ENCODE results near the gene PTCHD1.

DNA sequence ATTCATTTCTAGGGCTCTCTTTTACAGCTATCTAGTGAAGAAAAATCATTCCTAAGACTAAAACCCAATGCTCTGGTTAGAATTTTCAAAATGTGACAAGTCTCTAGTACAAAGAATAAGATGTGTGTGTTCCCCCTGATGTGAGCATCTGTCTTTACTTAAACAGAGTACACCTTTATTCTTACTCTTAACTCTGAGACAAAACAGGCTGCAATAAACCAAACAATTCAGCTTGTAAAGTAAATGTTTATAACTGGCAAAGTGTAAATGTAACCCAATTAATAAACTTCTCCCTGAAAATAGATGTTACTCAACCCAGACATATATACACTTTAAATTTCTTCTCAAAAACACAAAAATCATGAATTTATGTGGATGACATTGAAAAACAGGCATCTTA, 51.6 kb downstream of the PTCHD1 start:
- TF ChIP-seq RCOR1 (IDR thresholded peaks at IDR 0.05; ENCODE audit: low read depth, low read length): no peak
- no peak for TF ChIP-seq CTCF (IDR thresholded peaks at IDR 0.05)
- no peak for TF ChIP-seq ELK1 (IDR thresholded peaks at IDR 0.05; ENCODE audit: low read depth, low read length)
- no peak for TF ChIP-seq RFX5 (IDR thresholded peaks at IDR 0.05)
- no peak for TF ChIP-seq HOXA7 (CRISPR knock-in tag; IDR thresholded peaks at IDR 0.05)
- no peak for TF ChIP-seq MYC (IDR thresholded peaks at IDR 0.05; ENCODE audit: borderline replicate concordance, low read length)
- TF ChIP-seq EP300 (IDR thresholded peaks at IDR 0.05): no peak
- no peak for TF ChIP-seq REST (IDR thresholded peaks at IDR 0.05)
- no peak for TF ChIP-seq JUNB (IDR thresholded peaks at IDR 0.05)
- TF ChIP-seq POLR2A (IDR thresholded peaks at IDR 0.05; ENCODE audit: low read length): no peak
- TF ChIP-seq TP53 (CRISPR knock-in tag; IDR thresholded peaks at IDR 0.05): no peak
- TF ChIP-seq MAFK (IDR thresholded peaks at IDR 0.05; ENCODE audit: partially characterized antibody): no peak
- no peak for TF ChIP-seq SREBF2 (IDR thresholded peaks at IDR 0.05)
- no peak for TF ChIP-seq MAZ (IDR thresholded peaks at IDR 0.05; ENCODE audit: borderline replicate concordance, low read depth, low read length)
